Jurkat, Clone E6-1 (cell line): ENCODE data around the gene TPST1.
"Not testable (repeated sequence)": the region's sequence is repeated elsewhere in the genome, so short reads cannot be mapped to it uniquely, and the experiment has no call there.

ENCODE experiments used
- DNase-seq: peaks from one replicate; pipeline ENCODE4 v3.0.0-alpha.2; 2011; ENCODE audit warnings: low read depth, low spot score
- H3K4me3 ChIP-seq: 2 replicates; pipeline ENCODE4 v1.5.1; 2011; ENCODE audit warnings: mild to moderate bottlenecking, low read length, control low read depth, moderate library complexity

TPST1 gene

GRCh38 chr7:66231326-66232216 lies 26.4 kb downstream of the TPST1 start:
- H3K4me3 ChIP-seq, DNase-seq: not testable (repeated sequence)

- no peak overlapping the region for H3K4me3 ChIP-seq
- no peak for DNase-seq
Measured at GRCh38 chr7:66233638-66234037, 28.5 kb downstream of the TPST1 start.

DNA sequence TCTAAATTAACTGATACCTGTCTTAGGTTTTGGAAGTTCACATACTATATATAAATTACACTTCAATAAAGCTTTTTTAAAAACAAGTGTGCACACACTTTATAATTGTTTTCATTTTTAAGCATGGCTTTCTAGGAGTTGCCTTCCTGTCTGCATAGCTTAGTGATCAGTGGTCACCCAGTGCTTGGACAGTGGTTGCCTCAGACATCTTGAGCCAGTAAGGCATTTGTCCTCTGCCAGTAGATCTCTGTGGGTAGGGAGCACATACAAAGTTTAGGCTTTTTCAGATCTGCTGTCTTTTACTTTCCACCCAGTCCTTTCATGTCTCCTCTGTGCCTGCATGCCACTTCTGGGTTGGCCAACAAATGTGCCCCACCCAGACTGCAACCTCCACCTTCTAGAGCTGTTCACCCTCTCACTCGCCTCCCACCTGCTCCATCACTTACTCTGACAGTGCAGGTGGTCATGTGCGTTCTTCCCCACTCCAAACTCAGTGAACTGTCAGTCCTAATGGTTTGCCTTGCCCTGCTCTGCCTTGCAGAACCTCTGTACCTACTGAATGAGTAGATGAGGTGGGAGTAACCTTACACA lies 31.7 kb downstream of the TPST1 start:
- no peak for DNase-seq
- H3K4me3 ChIP-seq: no peak overlapping the region

- H3K4me3 ChIP-seq: no peak overlapping the region
- no peak for DNase-seq
Measured at GRCh38 chr7:66237906-66238772, 33.0 kb downstream of the TPST1 start.

DNA sequence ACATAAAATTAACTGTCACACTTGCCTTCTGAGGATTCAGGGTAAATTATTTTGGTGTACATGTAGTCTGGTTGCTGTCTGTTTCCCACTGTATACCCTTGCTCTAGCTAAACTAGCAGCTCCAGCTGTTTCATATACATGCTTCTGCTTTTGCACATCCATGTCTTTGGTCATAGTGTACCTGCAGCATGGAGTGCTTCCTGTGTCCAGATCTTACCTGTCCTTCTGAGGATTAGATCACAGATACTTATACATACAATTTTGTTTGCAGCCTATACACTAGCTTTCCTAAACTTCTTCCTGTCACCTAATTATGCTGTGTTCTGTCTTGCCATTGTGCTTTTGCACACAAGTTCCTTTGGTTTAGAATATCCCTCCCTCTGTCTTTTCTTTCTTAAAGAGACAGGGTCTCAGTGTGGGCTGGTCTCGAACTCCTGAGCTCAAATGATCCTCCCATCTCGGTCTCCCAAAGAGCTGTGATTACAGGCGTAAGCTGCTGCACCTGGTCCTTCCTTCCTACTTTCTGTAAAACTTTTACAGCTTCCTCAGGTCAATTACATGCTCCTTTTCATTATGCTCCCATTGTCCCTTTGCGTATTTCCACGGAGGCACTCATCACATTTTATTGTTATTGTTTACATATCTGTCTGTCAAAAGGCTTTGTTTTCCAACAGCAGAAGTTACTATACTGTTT lies 33.8 kb downstream of the TPST1 start:
- H3K4me3 ChIP-seq: no peak overlapping the region
- DNase-seq: no peak

GRCh38 chr7:66239467-66239856 lies 34.3 kb downstream of the TPST1 start:
- no peak for DNase-seq
- no peak overlapping the region for H3K4me3 ChIP-seq

DNA sequence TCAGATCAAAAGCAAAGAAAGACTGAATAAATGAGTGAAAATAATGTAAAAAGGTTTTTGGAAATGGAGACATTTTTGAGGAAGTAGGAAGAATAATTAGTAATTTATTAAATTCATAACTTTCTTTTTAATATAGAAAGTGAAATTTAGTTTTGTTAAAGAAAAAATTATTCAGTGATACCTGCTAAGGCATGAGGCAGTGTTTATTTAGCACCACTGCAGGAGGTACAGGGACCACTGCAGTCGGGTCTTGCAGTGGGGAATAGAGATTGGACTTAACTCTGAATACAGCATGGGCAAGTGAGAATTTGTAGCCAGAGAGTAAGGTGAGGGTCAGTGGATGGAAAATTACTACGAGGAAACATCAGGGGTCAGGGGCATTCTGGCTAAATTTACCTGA lies 39.9 kb downstream of the TPST1 start:
- H3K4me3 ChIP-seq: no peak overlapping the region
- no peak for DNase-seq

GRCh38 chr7:66246554-66247171 lies 41.5 kb downstream of the TPST1 start:
- H3K4me3 ChIP-seq: no peak overlapping the region
- DNase-seq: no peak

DNA sequence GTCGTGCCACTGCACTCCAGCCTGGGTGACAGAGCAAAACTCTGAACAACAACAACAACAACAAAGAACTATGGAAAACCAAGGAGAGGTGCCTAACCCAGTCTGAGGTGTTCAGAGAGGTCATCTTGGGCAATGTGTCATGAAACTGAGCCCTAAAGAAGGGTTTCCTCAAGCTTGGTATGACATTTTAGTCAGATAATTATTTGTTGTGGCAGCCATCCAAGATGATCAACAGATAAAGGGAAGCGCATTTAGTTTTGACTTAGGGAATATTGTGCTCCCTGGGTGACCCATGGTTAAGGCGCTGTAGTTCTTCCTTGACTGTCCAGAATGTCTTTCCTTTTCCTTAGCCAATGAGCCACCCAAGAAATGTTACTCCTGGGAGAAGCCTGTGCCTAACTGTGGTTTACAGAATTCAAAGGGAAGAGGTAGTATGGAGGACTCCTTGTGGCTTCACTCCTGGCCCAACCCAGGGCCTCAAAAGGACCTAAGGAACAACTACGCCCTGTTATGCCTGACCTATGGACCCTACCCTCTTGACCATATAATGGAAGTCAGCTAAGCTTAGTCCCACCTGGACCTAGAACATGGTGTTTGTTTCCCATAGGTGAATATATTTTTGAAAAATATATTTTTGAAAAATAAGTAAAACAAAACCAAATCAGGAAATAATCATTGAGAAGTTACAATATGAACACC lies 42.4 kb downstream of the TPST1 start:
- H3K4me3 ChIP-seq: no peak overlapping the region
- DNase-seq: no peak

DNA sequence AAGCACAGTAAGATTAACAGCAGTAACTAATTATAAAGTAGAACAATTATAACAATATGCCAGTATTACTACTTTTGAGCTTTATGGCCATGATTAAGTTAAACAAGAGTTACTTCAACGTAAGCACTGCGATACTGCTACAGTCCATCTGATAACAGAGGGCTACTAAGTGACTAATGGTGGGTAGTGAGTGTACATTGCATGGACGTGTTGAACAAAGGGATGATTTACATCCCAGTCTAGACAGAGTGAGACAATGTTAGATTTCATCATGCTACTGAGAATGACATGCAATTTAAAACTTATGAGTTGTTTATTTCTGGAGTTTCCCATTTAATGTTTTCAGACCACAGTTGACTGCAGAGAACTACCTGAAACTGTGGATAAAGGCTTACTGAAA lies 45.6 kb downstream of the TPST1 start:
- no peak overlapping the region for H3K4me3 ChIP-seq
- DNase-seq: no peak

DNA sequence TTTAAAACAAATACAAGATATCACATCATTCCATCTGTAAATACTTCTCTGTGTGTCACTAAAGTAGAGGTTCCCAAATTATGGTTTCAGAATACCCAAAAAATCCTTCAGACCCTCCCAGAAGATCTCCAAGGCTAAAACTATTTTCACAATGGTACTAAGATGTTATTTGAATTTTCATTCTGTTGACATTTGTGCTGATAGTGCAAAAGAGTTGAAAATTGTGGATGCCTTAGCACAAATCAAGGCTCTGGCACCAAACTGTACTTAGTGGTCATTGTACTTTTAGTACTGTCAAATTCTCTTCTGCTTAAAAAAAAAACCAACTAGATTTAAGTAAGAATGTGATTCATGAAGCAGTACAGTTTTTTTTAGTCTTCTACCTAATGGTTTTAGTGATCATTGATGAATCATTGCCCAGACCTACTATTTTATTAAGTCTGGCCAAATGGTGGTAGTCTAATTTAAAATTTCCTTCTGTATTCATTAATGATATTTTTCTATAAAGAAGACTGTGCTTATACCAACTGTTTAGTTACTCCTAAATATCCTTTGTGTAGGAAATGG lies 50.5 kb downstream of the TPST1 start:
- no peak for DNase-seq
- no peak overlapping the region for H3K4me3 ChIP-seq

GRCh38 chr7:66256281-66256680 lies 51.1 kb downstream of the TPST1 start:
- no peak overlapping the region for H3K4me3 ChIP-seq
- no peak for DNase-seq

GRCh38 chr7:66257481-66257880 lies 52.3 kb downstream of the TPST1 start:
- no peak overlapping the region for H3K4me3 ChIP-seq

GRCh38 chr7:66258409-66258808 lies 53.3 kb downstream of the TPST1 start:
- DNase-seq: no peak
- no peak overlapping the region for H3K4me3 ChIP-seq

More at GRCh38 chr7:66257481-66257880, 52.3 kb downstream of the TPST1 start:
- no peak for DNase-seq

DNA sequence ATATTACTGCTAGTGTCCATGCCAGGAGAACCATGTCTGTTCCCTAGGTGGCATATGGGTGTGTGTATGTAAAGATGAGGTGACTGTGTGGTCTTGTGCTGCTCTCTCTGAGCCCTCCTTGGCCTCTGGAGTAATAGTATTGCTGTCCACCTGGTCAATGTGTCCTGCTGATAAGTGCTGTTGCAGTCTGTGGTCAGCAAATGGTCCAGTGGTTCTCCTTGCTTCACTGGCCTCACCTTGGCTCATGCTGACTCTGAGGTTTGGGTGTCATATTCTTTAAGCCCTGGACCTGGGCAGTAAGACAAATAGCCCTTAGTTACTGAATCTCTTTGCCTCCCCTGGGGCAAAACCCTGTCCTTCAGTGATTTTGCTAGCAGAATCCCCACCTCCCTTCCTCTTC lies 56.8 kb downstream of the TPST1 start:
- no peak overlapping the region for H3K4me3 ChIP-seq
- DNase-seq: no peak

GRCh38 chr7:66263936-66264335 lies 58.8 kb downstream of the TPST1 start:
- no peak for DNase-seq
- no peak overlapping the region for H3K4me3 ChIP-seq

DNA sequence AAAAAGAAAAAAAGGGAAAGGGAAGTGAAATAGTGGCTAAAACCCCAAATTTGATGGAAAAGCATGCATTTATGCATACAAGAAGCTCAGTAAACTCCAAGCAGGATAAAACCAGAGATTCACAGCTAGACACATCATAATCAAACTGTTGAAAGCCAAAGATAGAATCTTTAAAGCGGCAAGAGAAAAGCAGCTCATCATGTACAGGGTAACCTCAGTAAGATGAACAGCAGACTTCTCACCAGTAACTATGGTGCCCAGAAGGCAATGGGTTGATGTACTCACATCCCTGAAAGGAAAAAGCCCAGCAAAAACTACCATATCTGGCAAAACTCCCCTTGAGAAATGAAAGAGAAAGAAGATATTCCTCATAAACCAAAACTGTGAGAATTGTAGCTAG lies 60.4 kb downstream of the TPST1 start:
- no peak overlapping the region for H3K4me3 ChIP-seq
- no peak for DNase-seq

DNA sequence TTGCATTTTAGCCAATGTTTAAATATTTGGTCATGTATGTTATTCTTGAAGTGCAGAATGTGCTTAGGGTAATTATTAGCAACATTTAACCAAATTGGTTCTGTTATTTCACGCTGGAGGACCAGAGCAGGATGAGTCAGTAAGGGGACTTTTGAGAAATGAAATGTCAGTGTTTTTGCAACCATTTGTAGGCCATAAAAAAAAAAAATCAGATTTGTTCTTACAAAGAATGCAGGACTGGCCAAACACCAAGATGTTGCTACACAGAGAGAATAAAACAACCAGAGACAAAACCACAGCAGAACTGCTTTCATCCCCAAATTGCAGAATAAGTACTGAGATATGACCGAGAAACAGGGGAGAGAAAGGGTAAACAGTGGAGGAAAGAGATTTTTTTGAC lies 62.1 kb downstream of the TPST1 start:
- H3K4me3 ChIP-seq: no peak overlapping the region
- DNase-seq: no peak
